Neural cell (in vitro differentiated cells): ENCODE data around the gene DCST1.

Experiments used
- EZH2 ChIP-seq: fragments of 200-600, 300-800 bp; shearing (Covaris generic), sonication (generic); IDR thresholded peaks from 2 replicates; pipeline ENCODE4 v1.6.1; 2014; ENCODE audit warnings: antibody characterized with exemption, low read length, borderline replicate concordance, mild to moderate bottlenecking; ENCODE audit not compliant: insufficient read depth, poor library complexity, severe bottlenecking
- POLR2AphosphoS5 ChIP-seq: IDR thresholded peaks from 2 replicates; pipeline ENCODE4 v1.6.1; 2012
- TF ChIP-seq, protein P1 (sequence below): fragments of 450-650 bp; IDR thresholded peaks from 2 replicates; pipeline ENCODE4 v1.5.1; 2014; ENCODE audit warnings: antibody characterized with exemption, mild to moderate bottlenecking, moderate library complexity; ENCODE audit not compliant: poor library complexity, severe bottlenecking

DNA sequence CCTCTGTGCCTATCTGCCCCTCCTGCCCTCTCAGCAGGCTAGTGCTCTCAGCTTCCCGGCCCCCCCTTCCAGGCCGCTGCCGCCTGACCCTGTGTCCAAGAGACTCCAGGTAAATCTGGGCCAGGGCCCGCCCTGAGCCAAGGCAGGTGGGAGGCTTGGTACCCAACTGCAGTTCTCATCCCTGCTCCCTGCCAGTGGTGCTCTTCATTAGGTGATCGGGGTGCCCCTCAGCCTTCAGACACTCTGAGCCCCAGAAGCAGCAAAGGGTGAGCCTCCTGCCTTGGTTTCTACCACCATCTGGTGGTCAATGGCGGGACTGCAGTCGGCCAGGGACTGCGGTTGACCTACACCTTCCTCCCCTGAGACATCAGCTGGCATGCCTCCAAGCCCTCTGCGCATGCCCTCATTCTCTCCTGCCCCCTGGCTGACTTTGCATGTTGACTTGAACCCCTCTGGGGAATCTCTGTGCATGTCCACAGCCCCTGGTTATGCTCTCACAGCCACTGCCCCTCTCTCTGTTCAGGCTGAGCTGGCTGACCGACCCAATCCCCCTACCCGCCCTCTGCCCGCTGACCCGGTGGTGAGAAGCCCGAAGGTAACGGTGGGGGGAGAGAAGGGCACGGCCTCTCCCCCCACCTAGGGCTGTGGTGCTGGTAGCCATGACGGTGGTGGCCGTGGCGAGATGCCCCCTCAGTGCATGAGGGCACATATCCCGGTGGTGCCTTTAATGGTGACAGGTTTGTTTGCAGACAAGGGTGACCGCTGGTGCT is 27.9 kb downstream of the DCST1 start:
- TF ChIP-seq EZH2 = no peak
- TF ChIP-seq, protein P1, sequence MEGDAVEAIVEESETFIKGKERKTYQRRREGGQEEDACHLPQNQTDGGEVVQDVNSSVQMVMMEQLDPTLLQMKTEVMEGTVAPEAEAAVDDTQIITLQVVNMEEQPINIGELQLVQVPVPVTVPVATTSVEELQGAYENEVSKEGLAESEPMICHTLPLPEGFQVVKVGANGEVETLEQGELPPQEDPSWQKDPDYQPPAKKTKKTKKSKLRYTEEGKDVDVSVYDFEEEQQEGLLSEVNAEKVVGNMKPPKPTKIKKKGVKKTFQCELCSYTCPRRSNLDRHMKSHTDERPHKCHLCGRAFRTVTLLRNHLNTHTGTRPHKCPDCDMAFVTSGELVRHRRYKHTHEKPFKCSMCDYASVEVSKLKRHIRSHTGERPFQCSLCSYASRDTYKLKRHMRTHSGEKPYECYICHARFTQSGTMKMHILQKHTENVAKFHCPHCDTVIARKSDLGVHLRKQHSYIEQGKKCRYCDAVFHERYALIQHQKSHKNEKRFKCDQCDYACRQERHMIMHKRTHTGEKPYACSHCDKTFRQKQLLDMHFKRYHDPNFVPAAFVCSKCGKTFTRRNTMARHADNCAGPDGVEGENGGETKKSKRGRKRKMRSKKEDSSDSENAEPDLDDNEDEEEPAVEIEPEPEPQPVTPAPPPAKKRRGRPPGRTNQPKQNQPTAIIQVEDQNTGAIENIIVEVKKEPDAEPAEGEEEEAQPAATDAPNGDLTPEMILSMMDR = peak; percentile 97
- TF ChIP-seq POLR2AphosphoS5 = no peak
